Caco-2 (cell line): ENCODE measurements around the gene NEGR1. TPM values are rescaled to one million over a fixed set of nuclear protein-coding genes. Genes with fewer than 3 reads are reported as not detected.

Experiments used
- BruUV-seq: library from RNA; stranded (reverse); fragments of 400-500 nt; replicated peaks from 2 replicates; lab custom pipeline; 2021; lab: Mats Ljungman, UMichigan
- CTCF ChIA-PET: fragments of 300-600 bp; sonication (Branson Sonifier 250); formaldehyde crosslinking; loops from one replicate; lab custom pipeline; 2022; ENCODE audit warnings: antibody characterized with exemption; lab: Charles Lee
- POLR2A ChIA-PET: fragments of 300-600 bp; sonication (Branson Sonifier 250); formaldehyde crosslinking; loops from one replicate; lab custom pipeline; 2022; ENCODE audit warnings: antibody characterized with exemption; lab: Charles Lee
- DNase-seq, 2 experiments: peaks; one replicate each; pipeline versions ENCODE4 v3.0.0 to v3.0.0-alpha.2; 2020 to 2022
- H3K27me3 ChIP-seq: replicated peaks from 2 replicates; pipeline ENCODE4 v1.6.0; 2011; ENCODE audit warnings: low read length; ENCODE audit not compliant: control insufficient read depth, insufficient read depth
- H3K36me3 ChIP-seq: 2 replicates; pipeline ENCODE4 v1.5.1; 2011; ENCODE audit warnings: low read length; ENCODE audit not compliant: control insufficient read depth, insufficient read depth
- H3K4me1 ChIP-seq: fragments of 250-450 bp; sonication (Bioruptor Pico); 2 replicates; pipeline ENCODE4 v1.5.1; 2020; ENCODE audit warnings: mild to moderate bottlenecking
- H3K4me3 ChIP-seq: 2 replicates; pipeline ENCODE4 v1.5.1; 2011; ENCODE audit warnings: low read depth, mild to moderate bottlenecking, control low read depth, low read length
- H3K9me3 ChIP-seq: fragments of 250-450 bp; sonication (Bioruptor Pico); 2 replicates; pipeline ENCODE4 v1.5.1; 2020; ENCODE audit warnings: mild to moderate bottlenecking, moderate library complexity
- H3K27ac Mint-ChIP-seq: one replicate; pipeline ENCODE4 v1.8.0; 2022; ENCODE audit warnings: mixed read lengths; ENCODE audit not compliant: unreplicated experiment
- H3K27me3 Mint-ChIP-seq: one replicate; pipeline ENCODE4 v1.8.0; 2022; ENCODE audit warnings: mixed read lengths; ENCODE audit not compliant: insufficient read depth, unreplicated experiment
- H3K36me3 Mint-ChIP-seq: one replicate; pipeline ENCODE4 v1.8.0; 2022; ENCODE audit warnings: mild to moderate bottlenecking, mixed read lengths; ENCODE audit not compliant: insufficient read depth, unreplicated experiment
- H3K4me1 Mint-ChIP-seq: one replicate; pipeline ENCODE4 v1.8.0; 2022; ENCODE audit warnings: low read depth, mixed read lengths; ENCODE audit not compliant: unreplicated experiment
- H3K4me3 Mint-ChIP-seq: one replicate; pipeline ENCODE4 v1.8.0; 2022; ENCODE audit warnings: mild to moderate bottlenecking, moderate library complexity, mixed read lengths; ENCODE audit not compliant: unreplicated experiment
- H3K9me3 Mint-ChIP-seq: one replicate; pipeline ENCODE4 v1.8.0; 2022; ENCODE audit warnings: mixed read lengths; ENCODE audit not compliant: unreplicated experiment
- intact Hi-C: fragments of 100-400 bp; cut with micrococcal nuclease; formaldehyde crosslinking; loops from one replicate; pipeline ENCODE4 v1.10.0; 2022; ENCODE audit not compliant: unreplicated experiment
- total RNA-seq: library from RNA; stranded (reverse); gene quantifications from 2 replicates; pipeline ENCODE4 v1.2.3, GENCODE V29; 2022
- TF ChIP-seq, protein P1 (sequence below), 2 experiments: fragments of 200-600 bp in 1 of 2; IDR thresholded peaks; 1 replicate in 1 of 2; 2 replicates in 1 of 2; pipeline versions ENCODE4 v1.5.1 to v1.8.0; 2011 to 2022; ENCODE audit warnings: antibody characterized with exemption in 1 of 2, control low read depth in 1 of 2, inconsistent platforms in 1 of 2, low read depth in 1 of 2, low read length in 1 of 2, mild to moderate bottlenecking in 1 of 2, moderate library complexity in 1 of 2; ENCODE audit not compliant: insufficient read depth in 1 of 2, severe bottlenecking in 1 of 2, unreplicated experiment in 1 of 2

The NEGR1 gene
- total RNA-seq, 1 experiment from 2014 or later = not detected

DNA sequence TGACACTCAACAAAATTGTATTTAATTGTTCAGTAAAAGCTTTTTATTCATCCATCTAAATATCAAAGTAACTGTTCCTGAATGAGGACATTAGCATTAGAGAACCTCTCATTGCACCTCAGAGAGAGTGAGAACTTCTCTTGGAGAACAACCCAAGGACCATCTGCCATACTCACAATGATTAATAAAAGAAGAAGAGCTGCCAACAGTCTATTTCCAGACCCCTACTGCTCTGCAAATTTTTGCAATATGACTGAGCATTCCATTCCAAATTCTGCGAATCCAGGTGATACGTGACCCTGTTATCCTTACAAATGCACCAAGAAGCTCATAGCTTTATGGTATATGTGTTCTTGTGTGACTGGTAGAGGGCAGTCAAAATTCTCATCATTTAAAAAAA, 422.5 kb downstream of the NEGR1 start:
- CTCF ChIA-PET = no interaction called here
- H3K27ac Mint-ChIP-seq = no peak overlapping the region
- DNase-seq = no peak
- no peaks in the 10 kb centered on the region for H3K36me3 Mint-ChIP-seq
- no peaks in the 10 kb centered on the region for H3K9me3 ChIP-seq
- H3K4me3 Mint-ChIP-seq = no peak overlapping the region
- H3K36me3 ChIP-seq = no peaks in the 10 kb centered on the region
- no peak overlapping the region for H3K4me3 ChIP-seq
- no peaks in the 10 kb centered on the region for H3K4me1 Mint-ChIP-seq
- H3K4me1 ChIP-seq = no peaks in the 10 kb centered on the region
- no peaks in the 10 kb centered on the region for H3K9me3 Mint-ChIP-seq
- TF ChIP-seq, protein P1, sequence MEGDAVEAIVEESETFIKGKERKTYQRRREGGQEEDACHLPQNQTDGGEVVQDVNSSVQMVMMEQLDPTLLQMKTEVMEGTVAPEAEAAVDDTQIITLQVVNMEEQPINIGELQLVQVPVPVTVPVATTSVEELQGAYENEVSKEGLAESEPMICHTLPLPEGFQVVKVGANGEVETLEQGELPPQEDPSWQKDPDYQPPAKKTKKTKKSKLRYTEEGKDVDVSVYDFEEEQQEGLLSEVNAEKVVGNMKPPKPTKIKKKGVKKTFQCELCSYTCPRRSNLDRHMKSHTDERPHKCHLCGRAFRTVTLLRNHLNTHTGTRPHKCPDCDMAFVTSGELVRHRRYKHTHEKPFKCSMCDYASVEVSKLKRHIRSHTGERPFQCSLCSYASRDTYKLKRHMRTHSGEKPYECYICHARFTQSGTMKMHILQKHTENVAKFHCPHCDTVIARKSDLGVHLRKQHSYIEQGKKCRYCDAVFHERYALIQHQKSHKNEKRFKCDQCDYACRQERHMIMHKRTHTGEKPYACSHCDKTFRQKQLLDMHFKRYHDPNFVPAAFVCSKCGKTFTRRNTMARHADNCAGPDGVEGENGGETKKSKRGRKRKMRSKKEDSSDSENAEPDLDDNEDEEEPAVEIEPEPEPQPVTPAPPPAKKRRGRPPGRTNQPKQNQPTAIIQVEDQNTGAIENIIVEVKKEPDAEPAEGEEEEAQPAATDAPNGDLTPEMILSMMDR (IDR thresholded peaks at IDR 0.05; ENCODE audit: insufficient read depth in 1 of 2, low read depth in 1 of 2, low read length in 1 of 2, severe bottlenecking in 1 of 2, unreplicated experiment in 1 of 2) = no peak
- POLR2A ChIA-PET = no interaction called here
- H3K27me3 Mint-ChIP-seq = no peaks in the 10 kb centered on the region
- BruUV-seq = no TSS peak
- no peaks in the 10 kb centered on the region for H3K27me3 ChIP-seq
- intact Hi-C loops = no loop called here

DNA sequence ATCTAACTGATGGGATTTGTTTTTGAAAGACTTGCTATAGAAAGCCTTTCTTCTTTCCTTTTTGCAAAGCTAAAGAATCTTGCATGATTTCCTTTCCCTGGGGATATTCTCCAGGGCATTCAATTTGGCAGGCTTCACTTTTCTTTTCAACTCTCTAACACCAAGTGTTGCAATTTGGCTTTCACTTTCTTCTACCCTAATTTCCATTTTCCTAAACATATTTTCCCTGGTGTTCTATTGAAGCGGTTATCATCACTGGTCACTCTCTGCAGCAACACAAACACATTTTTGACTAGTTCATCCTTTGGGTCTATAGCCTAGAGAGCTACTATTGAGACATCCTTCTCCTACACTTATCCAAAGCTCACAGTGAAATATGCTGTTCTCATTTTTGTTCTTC, 424.5 kb downstream of the NEGR1 start:
- Histone ChIP-seq H3K4me1 (no peaks in the 10 kb centered on the region), H3K9me3 (no peaks in the 10 kb centered on the region), H3K27me3 (no peaks in the 10 kb centered on the region), H3K4me3 (no peak overlapping the region), H3K36me3 (no peaks in the 10 kb centered on the region)
- TF ChIP-seq, protein P1 (IDR thresholded peaks at IDR 0.05; ENCODE audit: insufficient read depth in 1 of 2, low read depth in 1 of 2, low read length in 1 of 2, severe bottlenecking in 1 of 2, unreplicated experiment in 1 of 2) = no peak
- H3K27ac Mint-ChIP-seq = no peak overlapping the region
- no peak for DNase-seq
- ChIA-PET CTCF (no interaction called here), POLR2A (no interaction called here)
- intact Hi-C loops = no loop called here
- no peaks in the 10 kb centered on the region for H3K9me3 Mint-ChIP-seq
- H3K36me3 Mint-ChIP-seq = no peaks in the 10 kb centered on the region
- no peak overlapping the region for H3K4me3 Mint-ChIP-seq
- H3K4me1 Mint-ChIP-seq = no peaks in the 10 kb centered on the region
- BruUV-seq = no TSS peak
- H3K27me3 Mint-ChIP-seq = no peaks in the 10 kb centered on the region

DNA sequence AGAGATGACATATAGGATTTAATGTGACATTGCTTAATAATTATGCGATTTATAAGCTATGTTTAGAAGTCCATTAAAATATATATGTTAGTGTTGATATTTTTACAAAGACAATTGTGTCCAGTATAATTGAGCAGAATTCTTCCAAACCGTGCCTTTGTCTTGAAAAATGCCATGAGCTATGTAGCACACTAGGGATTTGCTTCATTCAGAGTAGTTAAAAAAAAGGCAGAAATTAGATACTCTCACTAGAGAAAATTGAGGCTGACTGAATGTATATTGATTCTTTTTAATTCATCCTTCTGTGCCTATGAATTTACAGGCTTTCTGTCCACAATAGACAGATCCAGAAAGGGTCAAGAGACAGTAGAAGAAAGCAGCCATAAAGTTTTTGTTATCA, 429.0 kb downstream of the NEGR1 start:
- Mint-ChIP-seq H3K36me3 (no peaks in the 10 kb centered on the region), H3K9me3 (no peaks in the 10 kb centered on the region), H3K4me1 (no peaks in the 10 kb centered on the region), H3K27me3 (no peaks in the 10 kb centered on the region), H3K4me3 (no peak overlapping the region), H3K27ac (no peak overlapping the region)
- Histone ChIP-seq H3K9me3 (no peaks in the 10 kb centered on the region), H3K4me1 (no peaks in the 10 kb centered on the region), H3K4me3 (no peak overlapping the region), H3K27me3 (no peaks in the 10 kb centered on the region), H3K36me3 (no peaks in the 10 kb centered on the region)
- ChIA-PET POLR2A (no interaction called here), CTCF (no interaction called here)
- TF ChIP-seq, protein P1 (IDR thresholded peaks at IDR 0.05; ENCODE audit: insufficient read depth in 1 of 2, low read depth in 1 of 2, low read length in 1 of 2, severe bottlenecking in 1 of 2, unreplicated experiment in 1 of 2) = no peak
- no TSS peak for BruUV-seq
- no peak for DNase-seq
- intact Hi-C loops = no loop called here
